ENCODE data around the gene PREP. TPM values are rescaled to one million over a fixed set of nuclear protein-coding genes. Genes with fewer than 3 reads are reported as not detected.

The PREP gene
- polyA plus RNA-seq, 1 experiment, result 16.4 TPM

DNA sequence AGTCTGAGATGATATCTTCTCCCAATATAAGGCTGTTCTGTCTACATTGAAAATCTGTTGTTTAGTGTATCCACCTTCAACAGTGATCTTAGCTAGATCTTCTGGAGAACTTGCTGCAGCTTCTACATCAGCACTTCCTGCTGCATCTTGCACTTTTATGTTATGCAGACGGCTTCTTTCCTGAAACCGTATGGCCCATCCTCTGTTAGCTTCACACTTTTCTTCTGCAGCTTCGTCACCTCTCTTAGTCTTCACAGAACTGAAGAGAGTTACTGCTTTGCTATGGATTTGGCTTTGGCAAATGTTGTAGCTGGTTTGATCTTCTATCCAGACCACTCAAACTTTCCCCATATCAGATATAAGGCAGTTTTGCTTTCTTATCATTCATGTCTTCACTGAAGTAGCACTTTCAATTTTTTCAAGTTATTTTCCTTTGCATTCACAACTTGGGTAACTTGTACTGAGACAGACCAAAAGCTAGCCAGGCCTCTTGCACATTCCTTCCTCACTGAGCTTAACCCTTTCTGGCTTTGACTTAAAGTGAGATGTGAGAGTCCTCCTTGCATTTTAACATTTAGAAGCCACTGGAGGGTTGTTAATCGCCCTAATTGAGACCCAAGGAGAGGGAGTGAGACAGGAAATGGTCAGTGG is 110.1 kb downstream of the PREP start:
- CTCF ChIA-PET, result interaction anchor here (1.0 kb wide), 1 partner anchor 14 kb away, joined by 3 read pairs; no protein-coding TSS in a partner anchor

GRCh38 chr6:105291525-105291924 is 111.4 kb downstream of the PREP start:
- H3K27me3 ChIP-seq (ENCODE audit: control insufficient read depth, insufficient read depth, low read length), result no peaks in the 10 kb centered on the region
- H3K9me3 ChIP-seq (ENCODE audit: control insufficient read depth, insufficient read depth, low read length), result peaks cover 4% of the 10 kb centered on the region; the same call in 1 of the 2 replicates
- TF ChIP-seq, protein P1, sequence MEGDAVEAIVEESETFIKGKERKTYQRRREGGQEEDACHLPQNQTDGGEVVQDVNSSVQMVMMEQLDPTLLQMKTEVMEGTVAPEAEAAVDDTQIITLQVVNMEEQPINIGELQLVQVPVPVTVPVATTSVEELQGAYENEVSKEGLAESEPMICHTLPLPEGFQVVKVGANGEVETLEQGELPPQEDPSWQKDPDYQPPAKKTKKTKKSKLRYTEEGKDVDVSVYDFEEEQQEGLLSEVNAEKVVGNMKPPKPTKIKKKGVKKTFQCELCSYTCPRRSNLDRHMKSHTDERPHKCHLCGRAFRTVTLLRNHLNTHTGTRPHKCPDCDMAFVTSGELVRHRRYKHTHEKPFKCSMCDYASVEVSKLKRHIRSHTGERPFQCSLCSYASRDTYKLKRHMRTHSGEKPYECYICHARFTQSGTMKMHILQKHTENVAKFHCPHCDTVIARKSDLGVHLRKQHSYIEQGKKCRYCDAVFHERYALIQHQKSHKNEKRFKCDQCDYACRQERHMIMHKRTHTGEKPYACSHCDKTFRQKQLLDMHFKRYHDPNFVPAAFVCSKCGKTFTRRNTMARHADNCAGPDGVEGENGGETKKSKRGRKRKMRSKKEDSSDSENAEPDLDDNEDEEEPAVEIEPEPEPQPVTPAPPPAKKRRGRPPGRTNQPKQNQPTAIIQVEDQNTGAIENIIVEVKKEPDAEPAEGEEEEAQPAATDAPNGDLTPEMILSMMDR (IDR thresholded peaks at IDR 0.05; ENCODE audit: low read depth, low read length), result no peak
- POLR2A ChIA-PET, result no interaction called here
- H3K4me3 ChIP-seq (ENCODE audit: low read depth, low read length), result no peak overlapping the region
- H3K27ac ChIP-seq (ENCODE audit: low read depth, low read length), result no peak overlapping the region
- CTCF ChIA-PET, result no interaction called here
- no peak for DNase-seq (ENCODE audit: low read depth, low spot score)

More for the DNA sequence above, 110.1 kb downstream of the PREP start:
- H3K27me3 ChIP-seq (ENCODE audit: control insufficient read depth, insufficient read depth, low read length), result no peaks in the 10 kb centered on the region
- H3K4me3 ChIP-seq (ENCODE audit: low read depth, low read length), result no peak overlapping the region
- peaks cover 4% of the 10 kb centered on the region; the same call in 1 of the 2 replicates for H3K9me3 ChIP-seq (ENCODE audit: control insufficient read depth, insufficient read depth, low read length)
- no peak for DNase-seq (ENCODE audit: low read depth, low spot score)
- no peak overlapping the region for H3K27ac ChIP-seq (ENCODE audit: low read depth, low read length)
- TF ChIP-seq, protein P1 (IDR thresholded peaks at IDR 0.05; ENCODE audit: low read depth, low read length), result no peak
- POLR2A ChIA-PET, result no interaction called here

DNA sequence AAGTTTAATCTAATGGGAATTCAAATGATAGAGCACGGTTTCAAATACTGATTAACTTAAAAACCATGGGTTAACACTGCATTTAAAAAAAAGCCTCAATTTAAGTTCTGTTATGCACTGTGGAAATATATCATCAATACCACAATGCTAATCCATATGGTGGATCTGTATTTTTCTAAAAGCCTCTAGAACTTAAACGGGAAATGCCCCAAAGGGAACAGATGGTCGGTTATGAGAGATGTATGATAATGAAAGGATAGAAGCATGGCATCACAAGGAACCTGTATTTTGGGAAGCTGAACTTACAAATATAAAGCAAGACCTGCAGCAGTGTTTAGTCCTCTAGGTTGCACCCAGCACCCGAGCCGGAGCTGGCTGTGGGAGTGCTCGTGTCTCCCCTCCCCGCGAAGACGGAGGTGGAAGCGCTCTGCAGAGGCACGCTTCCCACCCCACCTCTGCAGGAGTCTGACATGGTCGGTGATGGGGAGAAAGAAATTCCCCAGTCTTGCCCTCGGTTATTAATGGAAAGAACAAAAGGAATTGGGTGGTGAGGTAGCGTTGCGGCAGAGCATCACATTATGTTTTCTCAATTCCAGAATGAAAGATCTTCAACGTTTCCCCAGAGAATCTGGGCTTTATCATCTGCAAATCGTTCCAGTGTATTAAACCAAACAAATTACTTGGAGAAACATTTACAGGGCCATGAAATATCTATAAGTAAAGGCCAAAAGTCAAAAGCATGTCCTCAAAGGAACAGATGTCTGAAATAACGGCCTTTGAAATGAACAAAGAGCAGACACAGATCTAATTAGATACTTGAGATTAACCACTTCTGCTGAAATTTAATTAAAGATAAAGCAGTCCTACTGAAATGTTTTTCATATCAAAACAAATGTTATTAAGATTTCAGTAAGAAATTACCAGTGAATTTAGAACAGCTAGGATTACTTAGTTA is 120.0 kb downstream of the PREP start:
- DNase-seq (ENCODE audit: low read depth, low spot score), result no peak
- no peak overlapping the region for H3K27ac ChIP-seq (ENCODE audit: low read depth, low read length)
- TF ChIP-seq, protein P1 (IDR thresholded peaks at IDR 0.05; ENCODE audit: low read depth, low read length), result no peak
- ChIA-PET CTCF (no interaction called here), POLR2A (no interaction called here)
- no peaks in the 10 kb centered on the region for H3K9me3 ChIP-seq (ENCODE audit: control insufficient read depth, insufficient read depth, low read length)
- no peak overlapping the region for H3K4me3 ChIP-seq (ENCODE audit: low read depth, low read length)
- H3K27me3 ChIP-seq (ENCODE audit: control insufficient read depth, insufficient read depth, low read length), result no peaks in the 10 kb centered on the region

GRCh38 chr6:105280033-105280432 is 122.8 kb downstream of the PREP start:
- POLR2A ChIA-PET, result no interaction called here
- no peaks in the 10 kb centered on the region for H3K9me3 ChIP-seq (ENCODE audit: control insufficient read depth, insufficient read depth, low read length)
- no peak overlapping the region for H3K4me3 ChIP-seq (ENCODE audit: low read depth, low read length)
- no peak for DNase-seq (ENCODE audit: low read depth, low spot score)
- TF ChIP-seq, protein P1 (IDR thresholded peaks at IDR 0.05; ENCODE audit: low read depth, low read length), result no peak
- CTCF ChIA-PET, result no interaction called here
- no peaks in the 10 kb centered on the region for H3K27me3 ChIP-seq (ENCODE audit: control insufficient read depth, insufficient read depth, low read length)
- H3K27ac ChIP-seq (ENCODE audit: low read depth, low read length), result no peak overlapping the region

DNA sequence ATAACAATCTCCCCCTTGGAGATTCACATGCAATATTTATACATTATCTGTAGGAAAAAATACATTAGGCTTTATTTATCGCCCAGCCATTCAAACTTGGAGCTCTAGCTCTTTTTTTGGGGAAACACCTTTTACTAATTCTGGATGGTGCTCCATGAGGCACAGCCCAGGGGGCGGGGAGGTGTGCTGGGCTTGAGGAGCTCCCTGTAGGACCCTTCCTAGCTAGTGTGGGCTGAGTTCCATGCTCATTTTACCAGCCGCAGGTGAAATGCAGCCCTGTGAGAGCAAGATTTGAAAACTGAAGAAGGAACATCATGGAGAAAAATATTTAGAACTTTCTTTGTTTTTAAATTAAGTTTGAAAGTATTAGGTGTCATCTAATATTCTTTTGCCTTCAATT is 123.4 kb downstream of the PREP start:
- POLR2A ChIA-PET, result no interaction called here
- TF ChIP-seq, protein P1 (IDR thresholded peaks at IDR 0.05; ENCODE audit: low read depth, low read length), result no peak
- H3K27ac ChIP-seq (ENCODE audit: low read depth, low read length), result no peak overlapping the region
- no peak overlapping the region for H3K4me3 ChIP-seq (ENCODE audit: low read depth, low read length)
- H3K9me3 ChIP-seq (ENCODE audit: control insufficient read depth, insufficient read depth, low read length), result no peaks in the 10 kb centered on the region
- CTCF ChIA-PET, result no interaction called here
- DNase-seq (ENCODE audit: low read depth, low spot score), result no peak
- no peaks in the 10 kb centered on the region for H3K27me3 ChIP-seq (ENCODE audit: control insufficient read depth, insufficient read depth, low read length)
